H1 (cell line): Measurements from ENCODE around the gene MARK1. TPM values are rescaled to one million over a fixed set of nuclear protein-coding genes. Genes with fewer than 3 reads are reported as not detected.

Experiments used
- CTCF ChIA-PET: fragments of 300-600 bp; sonication (Branson Sonifier 250); formaldehyde crosslinking; loops from one replicate; lab custom pipeline; 2021; ENCODE audit not compliant: partially characterized antibody; lab: Charles Lee
- POLR2A ChIA-PET: fragments of 300-600 bp; sonication (Branson Sonifier 250); formaldehyde crosslinking; loops from one replicate; lab custom pipeline; 2021; ENCODE audit warnings: inconsistent platforms; ENCODE audit not compliant: partially characterized antibody; lab: Charles Lee
- DNase-seq, 2 experiments: peaks; one replicate each; pipeline versions ENCODE4 v3.0.0 to v3.0.0-alpha.2; 2010 to 2022; ENCODE audit warnings: low spot score in 2 of 2, low read depth in 1 of 2, mixed read lengths in 1 of 2
- FAIRE-seq: peaks from 2 replicates; lab custom pipeline; 2011; peaks lifted over from hg19 to GRCh38; lab: Jason Lieb, UNC
- H2AFZ ChIP-seq: 2 replicates; pipeline ENCODE4 v1.8.1; 2012; ENCODE audit warnings: low read length, inconsistent platforms
- H2AK5ac ChIP-seq: 2 replicates; pipeline ENCODE4 v1.6.1; 2013; ENCODE audit warnings: low read depth, low read length
- H2BK120ac ChIP-seq: replicated peaks from 2 replicates; pipeline ENCODE3; 2013; ENCODE audit warnings: low read depth, low read length, inconsistent platforms
- H2BK12ac ChIP-seq: 2 replicates; pipeline ENCODE4 v1.6.1; 2013; ENCODE audit warnings: low read depth, low read length
- H2BK15ac ChIP-seq: 2 replicates; pipeline ENCODE4 v1.6.1; 2013; ENCODE audit warnings: low read length
- H2BK20ac ChIP-seq: 2 replicates; pipeline ENCODE4 v1.6.1; 2013; ENCODE audit warnings: low read length
- H2BK5ac ChIP-seq: 2 replicates; pipeline ENCODE4 v1.6.1; 2013; ENCODE audit warnings: low read depth, low read length
- H3K14ac ChIP-seq: 2 replicates; pipeline ENCODE4 v1.6.1; 2013; ENCODE audit warnings: inconsistent platforms; ENCODE audit not compliant: insufficient read length
- H3K18ac ChIP-seq: 2 replicates; pipeline ENCODE4 v1.6.1; 2013; ENCODE audit warnings: low read length; ENCODE audit errors: extremely low read depth
- H3K23ac ChIP-seq: 2 replicates; pipeline ENCODE4 v1.6.1; 2013; ENCODE audit warnings: inconsistent platforms; ENCODE audit not compliant: insufficient read length
- H3K23me2 ChIP-seq: 2 replicates; pipeline ENCODE4 v1.6.1; 2013; ENCODE audit warnings: low read depth, low read length
- H3K27ac ChIP-seq: 2 replicates; pipeline ENCODE4 v1.6.1; 2011; ENCODE audit warnings: low read depth, low read length, inconsistent platforms
- H3K27me3 ChIP-seq, 4 experiments: replicated peaks in 1 of 4; 1 replicate in 1 of 4; 2 replicates in 3 of 4; pipeline versions ENCODE4 v1.6.1 to v1.8.1; 2011 to 2013; ENCODE audit warnings: low read length in 3 of 4, mild to moderate bottlenecking in 3 of 4, inconsistent platforms in 2 of 4, mixed read lengths in 2 of 4, moderate library complexity in 1 of 4; ENCODE audit not compliant: control insufficient read depth in 3 of 4, insufficient read depth in 3 of 4; ENCODE audit errors: extremely low read depth in 1 of 4
- H3K36me3 ChIP-seq, 4 experiments: 2 replicates each; pipeline versions ENCODE4 v1.6.1 to v1.8.1; 2011 to 2013; ENCODE audit warnings: mild to moderate bottlenecking in 4 of 4, low read length in 3 of 4, moderate library complexity in 2 of 4, control low read depth in 1 of 4, inconsistent platforms in 1 of 4; ENCODE audit not compliant: insufficient read depth in 4 of 4, control insufficient read depth in 2 of 4
- H3K4ac ChIP-seq: replicated peaks from 2 replicates; pipeline ENCODE3; 2013; ENCODE audit warnings: low read length, low read depth, mixed read lengths, inconsistent platforms; ENCODE audit not compliant: insufficient read length
- H3K4me1 ChIP-seq, 4 experiments: replicated peaks in 1 of 4; 1 replicate in 1 of 4; 2 replicates in 3 of 4; pipeline versions ENCODE4 v1.6.1 to v1.8.1; 2011 to 2013; ENCODE audit warnings: low read length in 3 of 4, inconsistent platforms in 2 of 4, mixed read lengths in 1 of 4; ENCODE audit not compliant: insufficient read depth in 4 of 4, control insufficient read depth in 3 of 4
- H3K4me2 ChIP-seq, 2 experiments: 2 replicates each; pipeline versions ENCODE4 v1.6.1 to v1.8.1; 2011 to 2013; ENCODE audit warnings: low read depth in 2 of 2, low read length in 2 of 2, control low read depth in 1 of 2, inconsistent platforms in 1 of 2, mild to moderate bottlenecking in 1 of 2; ENCODE audit not compliant: insufficient read depth in 1 of 2
- H3K4me3 ChIP-seq, 4 experiments: fragments of 200-600, 300-600 bp in 1 of 4; sonication (generic), shearing (Covaris generic), sonication (Bioruptor Twin) in 1 of 4; 2 replicates each; pipeline versions ENCODE4 v1.5.1 to v1.8.1; 2011 to 2016; ENCODE audit warnings: low read length in 4 of 4, low read depth in 3 of 4, control low read depth in 2 of 4, inconsistent platforms in 2 of 4, mild to moderate bottlenecking in 2 of 4, mixed read lengths in 1 of 4, moderate library complexity in 1 of 4; ENCODE audit not compliant: insufficient read depth in 2 of 4; ENCODE audit errors: extremely low read depth in 1 of 4
- H3K56ac ChIP-seq: replicated peaks from 2 replicates; pipeline ENCODE3; 2013; ENCODE audit warnings: low read depth, mild to moderate bottlenecking, mixed read lengths, low read length, inconsistent platforms; ENCODE audit not compliant: insufficient read length
- H3K79me1 ChIP-seq: 2 replicates; pipeline ENCODE4 v1.6.1; 2013; ENCODE audit warnings: low read depth, low read length, control low read depth
- H3K79me2 ChIP-seq, 2 experiments: 2 replicates each; pipeline versions ENCODE4 v1.6.1 to v1.8.1; 2012 to 2013; ENCODE audit warnings: low read length in 2 of 2, mild to moderate bottlenecking in 2 of 2, inconsistent platforms in 1 of 2; ENCODE audit not compliant: insufficient read depth in 2 of 2, control insufficient read depth in 1 of 2
- H3K9ac ChIP-seq, 4 experiments: replicated peaks in 1 of 4; 1 replicate in 1 of 4; 2 replicates in 3 of 4; pipeline versions ENCODE4 v1.6.1 to v1.8.1; 2011 to 2013; ENCODE audit warnings: low read depth in 3 of 4, low read length in 3 of 4, control low read depth in 2 of 4, mild to moderate bottlenecking in 2 of 4, moderate library complexity in 2 of 4, inconsistent platforms in 1 of 4; ENCODE audit errors: extremely low read depth in 1 of 4
- H3K9me3 ChIP-seq, 2 experiments: 2 replicates each; pipeline versions ENCODE4 v1.6.1 to v1.8.1; 2012 to 2013; ENCODE audit warnings: mild to moderate bottlenecking in 2 of 2, moderate library complexity in 2 of 2, control low read depth in 1 of 2, inconsistent platforms in 1 of 2, low read depth in 1 of 2, low read length in 1 of 2, mixed read lengths in 1 of 2; ENCODE audit not compliant: insufficient read depth in 2 of 2
- H4K20me1 ChIP-seq, 2 experiments: replicated peaks in 1 of 2; 2 replicates each; pipeline versions ENCODE3 to v1.8.1; 2011 to 2013; ENCODE audit warnings: inconsistent platforms in 2 of 2, low read length in 2 of 2, mild to moderate bottlenecking in 1 of 2; ENCODE audit not compliant: insufficient read depth in 2 of 2, control insufficient read depth in 1 of 2
- H4K5ac ChIP-seq: 2 replicates; pipeline ENCODE4 v1.6.1; 2013; ENCODE audit warnings: low read length, low read depth, mixed read lengths, inconsistent platforms; ENCODE audit not compliant: insufficient read length
- H4K8ac ChIP-seq: 2 replicates; pipeline ENCODE4 v1.8.0; 2013; ENCODE audit warnings: mild to moderate bottlenecking, moderate library complexity, low read length, inconsistent platforms; ENCODE audit not compliant: insufficient read depth; ENCODE audit errors: extremely low read depth
- H4K91ac ChIP-seq: replicated peaks from 2 replicates; pipeline ENCODE3; 2013; ENCODE audit warnings: low read length, mixed read lengths, inconsistent platforms; ENCODE audit not compliant: insufficient read length
- ASH2L ChIP-seq: fragments of 200-600, 300-600 bp; sonication (generic); IDR thresholded peaks from one replicate; pipeline ENCODE4 v1.7.1; 2017; ENCODE audit warnings: low read length
- NANOG ChIP-seq: IDR thresholded peaks from 2 replicates; pipeline ENCODE4 v1.6.1; 2011; ENCODE audit warnings: low read length, low read depth, mild to moderate bottlenecking, inconsistent platforms; ENCODE audit not compliant: insufficient read depth, poor library complexity, severe bottlenecking
- POU5F1 ChIP-seq: IDR thresholded peaks from 2 replicates; pipeline ENCODE4 v1.6.1; 2011; ENCODE audit warnings: low read depth, mild to moderate bottlenecking, low read length, moderate library complexity
- RFX5 ChIP-seq: IDR thresholded peaks from 2 replicates; pipeline ENCODE4 v1.6.1; 2011; ENCODE audit warnings: low read depth, low read length, improper control_type of control experiment, borderline replicate concordance
- RNF2 ChIP-seq: fragments of 200-900, 300-1000 bp; sonication (generic); IDR thresholded peaks from 2 replicates; pipeline ENCODE4 v1.7.1; 2016; ENCODE audit warnings: borderline replicate concordance, low read depth, mild to moderate bottlenecking, antibody characterized with exemption, low read length; ENCODE audit not compliant: poor library complexity, severe bottlenecking; ENCODE audit errors: missing control alignments
- WGBS, 2 experiments: shearing (Covaris generic) in 1 of 2; methylation state at CpG; one replicate each; pipeline versions ENCODE4 v1.1.6 to v1.1.7; 2013 to 2015; ENCODE audit warnings: low lambda C conversion rate in 2 of 2, mixed read lengths in 2 of 2, inconsistent platforms in 1 of 2, low coverage in 1 of 2, missing lambda C conversion rate in 1 of 2; ENCODE audit not compliant: insufficient replicate concordance in 2 of 2, insufficient coverage in 1 of 2, insufficient read length in 1 of 2; ENCODE audit errors: extremely low coverage in 1 of 2, missing lambda C conversion rate in 1 of 2; 5-methylcytosine and 5-hydroxymethylcytosine counted together
- polyA plus RNA-seq, 7 experiments: library from polyadenylated mRNA; depleted of rRNA in 3 of 7; stranded (reverse) in 5 of 7; unstranded in 2 of 7; fragments of >200 nt in 5 of 7; fragments of 200-250 nt in 2 of 7; gene quantifications; 1 replicate in 5 of 7; 2 replicates in 1 of 7; 4 replicates in 1 of 7; pipeline versions ENCODE4 v1.2.1 to v1.2.3, GENCODE V29; 2011 to 2013; ENCODE audit warnings: missing spikeins in 2 of 7, mixed read lengths in 2 of 7
- total RNA-seq: library from RNA; stranded (reverse); fragmentation: NEBNext Ultra II Directional; extraction: Animal tissue kit (Norgen Biotek cat#: 25700); gene quantifications from 2 replicates; pipeline ENCODE4 v1.2.1, GENCODE V29; 2021
- TF ChIP-seq, protein P1 (sequence below): IDR thresholded peaks from 2 replicates; pipeline ENCODE4 v1.6.1; 2011; ENCODE audit warnings: low read length, improper control_type of control experiment

MARK1 gene
- total and polyA plus RNA-seq, 2 of the 8 experiments (the other 6 are each of a cell fraction or from before 2014, with no cell fraction given) = 5.5 to 20.5 TPM

DNA sequence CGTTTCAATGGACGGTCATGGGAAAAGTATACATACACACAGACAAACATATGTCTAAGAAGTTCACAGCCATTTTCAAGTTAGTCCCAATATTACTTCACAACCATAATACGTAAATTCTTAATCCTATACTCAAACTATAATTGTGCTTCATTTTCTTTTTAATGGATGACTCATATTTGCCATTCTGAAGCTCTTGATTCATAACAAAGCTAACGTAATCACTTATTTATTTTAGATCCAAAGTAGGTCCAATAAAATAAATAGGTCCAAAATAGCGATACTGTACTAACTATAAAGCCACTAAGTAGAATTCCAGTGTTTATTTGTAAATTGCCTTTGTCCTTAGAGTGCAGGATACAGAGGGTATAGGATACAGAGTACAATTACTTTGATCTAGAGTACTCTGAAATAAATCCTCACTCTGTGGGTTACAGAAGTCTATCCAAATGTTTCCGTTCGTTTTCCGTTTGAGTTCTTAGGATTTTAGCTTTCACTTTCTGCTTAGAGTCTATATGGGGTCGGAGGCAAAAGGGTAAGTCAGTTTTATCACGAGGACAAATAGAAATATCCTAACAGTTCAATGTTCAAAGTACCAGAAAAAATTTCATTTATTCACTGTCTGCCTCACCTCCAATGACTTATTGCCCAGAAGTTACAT, 153.4 kb downstream of the MARK1 start:
- WGBS, 2 experiments = 88 to 100% methylated on average over 1 to 10 of the region's 10 CpGs
- CTCF ChIA-PET = interaction anchor here (0.8 to 4.7 kb wide), 15 partner anchors 9 to 629 kb away, joined by 3 to 27 read pairs (median 3); partner anchors contain the start of genes C1orf115 and MTARC1
- H2AK5ac ChIP-seq = no peak overlapping the region
- POLR2A ChIA-PET = no interaction called here
- no peaks in the 10 kb centered on the region for H3K79me2 ChIP-seq
- H4K5ac ChIP-seq = no peak overlapping the region
- H2BK20ac ChIP-seq = no peak overlapping the region
- no peak overlapping the region for H3K56ac ChIP-seq
- H3K23me2 ChIP-seq = no peaks in the 10 kb centered on the region
- H4K20me1 ChIP-seq = no peaks in the 10 kb centered on the region
- no peak overlapping the region for H3K27ac ChIP-seq
- H3K79me1 ChIP-seq = no peaks in the 10 kb centered on the region
- H2BK120ac ChIP-seq = no peak overlapping the region
- no peak overlapping the region for H4K8ac ChIP-seq
- H4K91ac ChIP-seq = no peak overlapping the region
- no peak overlapping the region for H3K4ac ChIP-seq
- DNase-seq (no peak), FAIRE-seq (no peak)
- no peaks in the 10 kb centered on the region for H3K36me3 ChIP-seq
- H3K9me3 ChIP-seq = no peaks in the 10 kb centered on the region
- H3K18ac ChIP-seq = no peak overlapping the region
- no peak overlapping the region for H2AFZ ChIP-seq
- no peak overlapping the region for H3K14ac ChIP-seq
- H3K4me3 ChIP-seq = no peak overlapping the region
- no peak overlapping the region for H3K4me2 ChIP-seq
- H3K27me3 ChIP-seq = no peaks in the 10 kb centered on the region
- no peak overlapping the region for H2BK5ac ChIP-seq
- no peaks in the 10 kb centered on the region for H3K4me1 ChIP-seq
- no peak overlapping the region for H2BK12ac ChIP-seq
- H2BK15ac ChIP-seq = no peak overlapping the region
- H3K9ac ChIP-seq = no peak overlapping the region
- H3K23ac ChIP-seq = no peak overlapping the region
- no peak for TF ChIP-seq ASH2L
- TF ChIP-seq, protein P1, sequence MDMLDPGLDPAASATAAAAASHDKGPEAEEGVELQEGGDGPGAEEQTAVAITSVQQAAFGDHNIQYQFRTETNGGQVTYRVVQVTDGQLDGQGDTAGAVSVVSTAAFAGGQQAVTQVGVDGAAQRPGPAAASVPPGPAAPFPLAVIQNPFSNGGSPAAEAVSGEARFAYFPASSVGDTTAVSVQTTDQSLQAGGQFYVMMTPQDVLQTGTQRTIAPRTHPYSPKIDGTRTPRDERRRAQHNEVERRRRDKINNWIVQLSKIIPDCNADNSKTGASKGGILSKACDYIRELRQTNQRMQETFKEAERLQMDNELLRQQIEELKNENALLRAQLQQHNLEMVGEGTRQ = no peak
- TF ChIP-seq RFX5 = no peak
- TF ChIP-seq NANOG = no peak
- no peak for TF ChIP-seq POU5F1
- no peak for TF ChIP-seq RNF2
- TF ChIP-seq, all 59 proteins: peak for 0
